Measurements from ENCODE around the gene ZHX3.

DNA sequence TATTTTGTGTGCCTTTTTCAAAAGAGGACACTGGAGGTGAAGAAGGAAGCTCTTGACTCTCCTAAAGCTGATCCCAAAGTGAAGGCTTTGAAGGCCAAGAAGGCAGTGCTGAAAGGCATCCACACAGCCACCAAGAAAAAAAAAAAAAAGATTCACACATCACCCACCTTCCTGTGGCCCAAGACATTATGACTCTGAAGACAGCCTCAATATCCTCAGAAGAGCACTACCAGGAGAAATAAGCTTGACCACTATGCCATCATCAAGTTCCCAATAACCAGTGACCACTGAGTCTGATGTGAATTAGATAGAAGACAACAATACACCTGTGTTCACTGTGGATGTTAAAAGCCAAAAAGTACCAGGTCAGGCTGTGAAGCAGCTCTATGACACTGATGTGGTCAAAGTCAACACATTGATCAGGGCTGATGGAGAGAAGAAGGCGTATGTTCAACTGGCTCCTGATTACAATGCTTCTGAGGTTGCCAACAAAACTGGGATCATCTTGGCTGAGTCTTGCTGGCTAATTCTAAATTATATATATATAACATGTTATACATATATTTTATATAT is 120.8 kb downstream of the ZHX3 start:
- TF ChIP-seq, protein P1, sequence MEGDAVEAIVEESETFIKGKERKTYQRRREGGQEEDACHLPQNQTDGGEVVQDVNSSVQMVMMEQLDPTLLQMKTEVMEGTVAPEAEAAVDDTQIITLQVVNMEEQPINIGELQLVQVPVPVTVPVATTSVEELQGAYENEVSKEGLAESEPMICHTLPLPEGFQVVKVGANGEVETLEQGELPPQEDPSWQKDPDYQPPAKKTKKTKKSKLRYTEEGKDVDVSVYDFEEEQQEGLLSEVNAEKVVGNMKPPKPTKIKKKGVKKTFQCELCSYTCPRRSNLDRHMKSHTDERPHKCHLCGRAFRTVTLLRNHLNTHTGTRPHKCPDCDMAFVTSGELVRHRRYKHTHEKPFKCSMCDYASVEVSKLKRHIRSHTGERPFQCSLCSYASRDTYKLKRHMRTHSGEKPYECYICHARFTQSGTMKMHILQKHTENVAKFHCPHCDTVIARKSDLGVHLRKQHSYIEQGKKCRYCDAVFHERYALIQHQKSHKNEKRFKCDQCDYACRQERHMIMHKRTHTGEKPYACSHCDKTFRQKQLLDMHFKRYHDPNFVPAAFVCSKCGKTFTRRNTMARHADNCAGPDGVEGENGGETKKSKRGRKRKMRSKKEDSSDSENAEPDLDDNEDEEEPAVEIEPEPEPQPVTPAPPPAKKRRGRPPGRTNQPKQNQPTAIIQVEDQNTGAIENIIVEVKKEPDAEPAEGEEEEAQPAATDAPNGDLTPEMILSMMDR (IDR thresholded peaks at IDR 0.05): no peak
- TF ChIP-seq EP300 (IDR thresholded peaks at IDR 0.05) (no peak), POLR2AphosphoS5 (IDR thresholded peaks at IDR 0.05) (no peak)

Data from esophagus muscularis mucosa (tissue), 4 donors.